GM18505 (cell line): ENCODE data around the gene NADK.
A peak's percentile ranks its signal among the peaks of the same experiment; 100 is the strongest.
"Not testable (repeated sequence)": the region's sequence is repeated elsewhere in the genome, so short reads cannot be mapped to it uniquely, and the experiment has no call there.

Experiments used
- ATAC-seq: cut with Tn5 transposase; IDR thresholded peaks from one replicate; pipeline ENCODE4 v1.9.1; 2021; ENCODE audit not compliant: unreplicated experiment
- POLR2A ChIP-seq: IDR thresholded peaks from 4 replicates; pipeline ENCODE4 v1.6.1; 2011; ENCODE audit warnings: borderline replicate concordance; ENCODE audit not compliant: insufficient read depth, insufficient read length; ENCODE audit errors: extremely low read depth

NADK gene

DNA sequence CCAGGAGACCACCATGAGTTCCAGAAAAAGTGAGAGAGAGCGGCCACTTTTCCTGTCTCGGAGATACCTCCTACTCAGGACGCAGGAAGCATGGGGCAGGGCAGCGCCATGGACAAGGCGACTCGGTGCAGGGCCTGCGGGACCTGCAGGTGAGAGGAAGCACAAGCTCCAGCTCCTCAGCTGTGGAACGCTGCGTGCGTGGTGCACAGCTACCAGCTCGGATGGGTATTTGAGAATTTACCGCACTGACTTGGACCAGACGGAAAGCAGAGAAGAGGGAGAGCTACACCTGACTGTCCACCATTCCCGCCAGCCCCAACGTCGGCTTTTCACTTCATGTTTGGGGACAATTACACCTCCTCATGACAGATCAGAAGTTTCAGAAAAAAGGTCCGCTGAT is 45.9 kb downstream of the NADK start:
- TF ChIP-seq POLR2A, result no peak
- no peak for ATAC-seq

DNA sequence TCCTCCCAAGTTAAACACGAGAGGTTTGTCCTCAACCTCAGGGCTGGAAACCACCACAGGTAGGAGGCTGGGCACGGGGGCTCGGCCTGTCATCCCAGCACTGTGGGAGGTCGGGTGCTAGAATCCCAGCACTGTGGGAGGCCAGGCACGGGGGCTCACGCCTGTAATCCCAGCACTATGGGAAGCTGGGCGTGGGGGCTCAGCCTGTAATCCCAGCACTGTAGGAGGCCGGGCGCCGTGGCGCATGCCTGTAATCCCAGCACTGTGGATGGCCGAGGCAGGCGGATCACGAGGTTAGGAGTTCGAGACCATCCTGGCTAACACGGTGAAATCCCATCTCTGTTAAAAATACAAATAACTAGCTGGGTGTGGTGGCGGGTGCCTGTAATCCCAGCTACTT is 47.4 kb downstream of the NADK start:
- ATAC-seq, result no peak
- no peak for TF ChIP-seq POLR2A

DNA sequence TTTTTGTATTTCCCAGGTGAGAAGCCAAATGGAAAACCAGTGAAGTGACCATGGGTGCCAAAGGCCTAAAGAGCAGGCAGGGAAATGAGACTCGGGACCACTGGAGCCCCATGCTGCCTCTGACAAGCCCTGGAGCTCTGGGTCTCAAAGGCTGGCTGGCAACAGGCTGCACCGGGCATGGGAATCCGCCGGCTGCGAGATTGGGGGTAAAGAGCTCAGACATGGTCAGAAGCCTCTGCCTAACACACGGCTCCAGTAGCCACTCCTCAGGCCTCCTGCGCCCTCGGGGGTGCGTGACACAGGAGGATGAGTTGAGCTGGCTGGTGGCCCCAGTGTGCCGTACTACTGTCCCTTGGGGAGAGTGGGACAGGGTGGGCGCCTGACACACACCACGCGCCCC is 48.0 kb downstream of the NADK start:
- not testable (repeated sequence) for ATAC-seq

DNA sequence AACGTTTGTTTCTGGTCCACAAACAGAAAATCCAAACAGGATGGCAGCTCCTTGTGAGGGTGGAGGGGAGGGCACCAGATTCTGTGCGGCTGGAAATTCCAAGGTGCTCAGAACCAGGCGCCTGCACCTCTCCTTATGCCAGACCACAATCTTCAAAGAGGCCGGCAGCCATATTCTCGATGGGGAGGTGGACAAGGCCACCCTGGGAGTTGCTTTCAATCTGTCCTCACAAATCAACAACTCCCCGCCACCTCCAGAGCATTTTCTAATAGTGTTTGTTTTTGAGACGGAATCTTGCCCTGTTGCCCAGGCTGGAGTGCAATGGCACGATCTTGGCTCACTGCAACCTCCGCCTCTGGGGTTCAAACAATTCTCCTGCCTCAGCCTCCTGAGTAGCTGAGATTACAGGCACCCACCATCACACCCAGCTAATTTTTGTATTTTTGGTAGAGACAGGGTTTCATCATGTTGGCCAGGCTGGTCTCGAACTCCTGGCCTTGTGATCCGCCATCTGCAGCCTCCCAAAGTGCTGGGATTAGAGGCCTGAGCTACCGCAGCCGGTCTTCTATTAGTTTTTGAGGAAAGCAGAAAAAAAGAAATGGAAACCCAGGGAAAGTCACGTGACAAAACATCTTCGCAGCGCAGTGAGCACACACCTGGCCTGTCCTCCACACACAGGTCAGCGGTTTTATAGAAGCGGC is 49.0 kb downstream of the NADK start:
- ATAC-seq, result not testable (repeated sequence)

DNA sequence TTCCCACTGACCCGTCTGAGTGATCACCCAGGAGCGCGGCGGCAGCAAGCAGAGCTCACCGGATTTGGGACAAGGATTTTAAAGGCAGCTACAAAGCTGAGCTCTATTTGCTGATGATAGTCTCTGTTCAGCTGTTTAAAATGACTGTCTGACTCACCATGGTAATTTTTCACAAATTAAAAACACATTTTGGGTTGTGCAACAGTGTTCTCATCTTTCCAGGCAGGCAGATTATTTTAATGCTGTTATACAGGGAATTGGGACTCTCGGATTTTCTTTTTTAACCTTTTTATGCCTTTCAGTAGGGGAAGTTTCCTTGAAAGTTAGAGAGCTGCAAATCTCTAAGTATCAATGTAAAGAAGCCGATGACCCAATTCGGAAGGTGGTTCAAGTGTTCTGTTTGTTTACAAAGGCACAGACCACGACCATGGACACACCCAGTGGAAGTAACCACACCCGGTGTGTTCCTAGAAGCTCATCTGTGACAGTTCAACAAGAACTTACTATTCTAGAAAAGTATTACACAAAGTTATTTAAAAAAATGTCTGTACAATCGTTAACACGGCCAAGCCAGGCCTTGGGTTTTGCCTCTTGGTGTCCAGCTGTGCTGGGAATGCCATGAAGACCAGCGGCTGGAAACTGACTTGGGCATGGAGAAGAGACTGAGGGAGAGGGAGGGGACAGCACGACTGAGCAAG is 49.8 kb downstream of the NADK start:
- not testable (repeated sequence) for ATAC-seq

DNA sequence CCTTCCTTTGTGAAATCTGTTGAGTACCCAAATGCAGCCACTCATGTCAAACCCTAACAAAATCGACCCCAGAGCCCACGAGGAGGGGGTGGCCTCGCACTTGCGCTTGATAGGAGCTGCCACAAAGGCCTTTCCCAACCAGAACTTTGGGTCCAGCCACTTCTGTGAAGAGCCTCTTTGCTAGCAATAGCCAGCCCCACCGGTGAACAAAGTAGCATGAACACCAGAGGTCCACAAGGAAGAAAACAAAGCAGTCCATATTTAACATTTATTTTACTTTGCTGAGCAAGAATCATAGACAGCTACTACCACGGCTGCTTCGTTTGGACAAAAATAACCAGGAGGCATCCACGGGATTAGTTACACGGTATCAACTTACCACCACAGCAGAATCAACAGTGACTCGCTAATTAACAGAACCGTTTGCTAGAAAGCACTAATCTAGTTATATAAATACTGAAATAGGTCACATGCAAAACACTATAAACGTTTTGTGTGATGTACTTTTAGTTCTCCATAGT is 51.1 kb downstream of the NADK start:
- ATAC-seq, result not testable (repeated sequence)

DNA sequence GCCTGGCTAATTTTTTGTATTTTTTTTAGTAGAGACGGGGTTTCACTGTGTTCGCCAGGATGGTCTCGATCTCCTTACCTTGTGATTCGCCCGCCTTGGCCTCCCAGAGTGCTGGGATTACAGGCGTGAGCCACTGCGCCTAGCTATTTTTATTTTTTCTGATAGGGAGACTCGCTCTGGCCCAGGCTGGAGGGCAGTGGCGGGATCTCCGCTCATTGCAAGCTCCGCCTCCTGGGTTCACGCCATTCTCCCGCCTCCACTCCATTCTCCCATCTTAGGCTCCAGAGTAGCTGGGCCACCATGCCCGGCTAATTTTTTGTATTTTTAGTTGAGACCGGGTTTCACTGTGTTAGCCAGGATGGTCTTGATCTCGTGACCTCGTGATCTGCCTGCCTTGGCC is 52.2 kb downstream of the NADK start:
- not testable (repeated sequence) for ATAC-seq

DNA sequence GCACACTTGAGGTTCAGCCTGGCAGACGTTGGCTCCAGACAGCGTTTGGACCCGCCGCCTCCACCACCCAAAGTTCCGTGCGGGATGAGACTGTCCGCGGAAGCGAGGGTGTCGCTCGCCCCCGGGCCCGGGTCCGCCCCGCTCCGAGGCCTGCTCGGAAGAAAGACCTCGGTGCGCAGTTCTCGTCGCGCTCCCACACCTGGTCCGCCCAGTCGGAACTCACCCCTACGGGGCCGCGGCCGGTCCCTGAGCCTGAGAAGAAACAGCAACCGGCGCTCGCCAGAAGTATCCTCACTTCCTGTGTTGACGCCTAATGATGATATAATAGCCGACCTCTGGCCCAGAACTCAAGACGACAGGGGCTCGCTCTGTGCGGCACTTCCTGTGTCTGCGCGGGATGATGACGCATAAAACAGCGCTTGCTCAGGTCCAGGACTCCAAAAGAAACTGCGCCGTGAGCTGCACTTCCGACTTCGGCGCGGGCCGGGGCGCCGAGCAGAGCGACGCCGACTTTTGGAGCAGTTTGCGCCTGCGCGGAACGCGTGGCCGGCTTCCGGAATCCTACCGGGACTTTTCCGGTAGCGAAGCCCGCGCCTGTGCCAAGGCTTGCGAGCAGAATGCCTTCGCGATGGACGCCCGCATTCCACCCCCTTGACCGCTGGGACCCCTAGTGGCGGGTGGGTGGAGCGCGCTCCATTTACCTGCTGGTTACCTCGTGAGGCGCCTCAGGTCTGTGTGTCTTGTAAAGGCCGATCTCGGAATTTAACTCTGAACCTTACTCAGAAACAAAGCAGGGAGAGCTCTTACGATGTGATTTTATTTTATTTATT is 54.0 kb downstream of the NADK start, which contains the start of gene CDK11A:
Gene CDK11A (minus strand): TSS at position 323 of the 830 bp plus-strand sequence. CDS start 1,539 bp downstream, outside the sequence.
- ATAC-seq, result peak; percentile 87

DNA sequence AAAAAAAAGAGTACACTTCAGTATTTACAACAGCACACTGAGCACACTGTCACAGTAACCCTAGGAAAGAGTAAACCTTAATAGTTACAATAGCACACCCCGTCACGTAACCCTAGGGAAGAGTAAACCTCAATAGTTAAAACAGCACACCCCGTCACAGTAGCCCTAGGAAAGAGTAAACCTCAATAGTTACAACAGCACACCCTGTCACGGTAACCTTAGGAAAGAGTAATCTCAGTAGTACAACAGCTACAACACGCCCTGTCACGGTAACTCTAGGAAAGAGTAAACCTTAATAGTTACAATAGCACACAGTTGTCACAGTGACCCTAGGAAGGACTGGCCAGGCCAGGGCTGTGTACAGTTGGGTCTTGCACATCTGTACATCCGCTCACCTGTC is 57.1 kb downstream of the NADK start:
- TF ChIP-seq POLR2A, result no peak
- ATAC-seq, result no peak

DNA sequence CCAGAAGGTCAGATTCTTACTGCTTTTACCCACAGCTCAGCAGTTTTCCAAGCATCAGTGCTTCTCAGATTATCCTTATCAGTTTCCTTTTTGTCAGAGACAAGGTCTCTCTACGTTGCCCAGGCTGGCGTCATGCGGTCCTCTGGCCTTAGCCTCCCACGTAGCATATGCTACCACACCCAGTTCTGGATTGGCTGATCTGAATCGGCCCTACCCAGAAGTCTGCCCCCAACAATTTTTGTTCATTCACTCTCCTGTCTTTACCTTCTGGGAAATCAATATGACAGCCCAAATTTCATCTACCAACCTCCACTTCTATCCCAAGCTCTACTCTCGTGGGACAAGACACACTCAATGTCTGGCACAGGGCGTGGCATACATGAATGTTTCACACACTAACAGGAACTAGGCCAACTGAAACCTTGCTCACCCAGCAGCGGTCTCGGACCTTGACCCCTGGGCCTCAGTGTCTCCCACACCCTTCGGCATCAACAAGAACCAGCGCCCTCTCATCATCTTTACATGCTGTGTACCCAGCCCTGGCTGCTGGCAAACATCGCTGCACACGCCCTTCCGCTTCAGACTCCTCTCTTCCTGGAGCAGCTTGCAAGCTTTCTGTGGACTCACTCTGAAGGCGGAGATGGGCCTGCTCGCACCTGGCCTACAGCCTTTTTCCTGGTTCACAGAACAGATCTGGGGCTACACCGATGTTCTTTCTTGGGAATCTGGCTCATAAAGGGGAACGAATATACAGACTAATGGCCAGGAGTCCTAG is 63.0 kb downstream of the NADK start:
- ATAC-seq, result not testable (repeated sequence)

DNA sequence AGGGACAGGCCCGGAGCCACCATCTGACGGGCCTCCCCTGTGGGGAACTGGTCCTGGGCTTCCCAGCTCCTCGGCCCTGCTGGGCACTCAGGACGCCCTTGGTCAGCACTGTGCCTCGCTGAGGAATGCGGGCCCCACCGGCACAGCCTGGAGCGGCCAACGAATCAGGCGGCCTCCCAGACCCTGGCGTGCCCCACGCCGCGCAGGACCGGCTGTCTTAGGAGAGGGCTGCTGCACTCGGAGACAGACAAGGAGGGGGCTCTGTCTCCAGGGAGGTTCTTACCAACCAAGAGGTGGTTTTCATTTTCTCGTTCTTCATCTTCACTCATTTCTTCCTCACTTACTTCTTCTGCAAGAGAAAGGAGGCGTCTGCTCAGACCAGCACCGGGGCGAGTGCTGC is 70.4 kb downstream of the NADK start:
- ATAC-seq, result not testable (repeated sequence)

DNA sequence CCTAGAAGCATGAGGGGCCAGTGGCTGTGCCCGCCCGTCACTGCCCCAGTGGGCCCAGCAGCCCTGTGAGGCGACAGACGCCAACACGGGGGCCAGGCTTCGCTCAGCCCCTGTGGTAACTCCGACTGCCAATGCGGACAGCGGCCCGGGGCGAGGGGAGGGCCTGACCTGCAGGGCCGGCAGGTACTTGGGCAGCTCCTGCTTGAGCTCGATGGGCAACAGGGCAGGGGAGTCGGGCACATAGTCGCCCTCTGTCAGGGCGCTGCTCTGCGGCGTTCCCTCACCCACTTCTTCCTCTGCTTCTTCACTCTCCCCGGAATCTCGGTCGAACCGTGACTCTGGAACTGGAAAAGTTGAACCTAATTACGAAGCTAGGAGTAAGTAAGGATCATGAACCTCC is 71.0 kb downstream of the NADK start:
- not testable (repeated sequence) for ATAC-seq

DNA sequence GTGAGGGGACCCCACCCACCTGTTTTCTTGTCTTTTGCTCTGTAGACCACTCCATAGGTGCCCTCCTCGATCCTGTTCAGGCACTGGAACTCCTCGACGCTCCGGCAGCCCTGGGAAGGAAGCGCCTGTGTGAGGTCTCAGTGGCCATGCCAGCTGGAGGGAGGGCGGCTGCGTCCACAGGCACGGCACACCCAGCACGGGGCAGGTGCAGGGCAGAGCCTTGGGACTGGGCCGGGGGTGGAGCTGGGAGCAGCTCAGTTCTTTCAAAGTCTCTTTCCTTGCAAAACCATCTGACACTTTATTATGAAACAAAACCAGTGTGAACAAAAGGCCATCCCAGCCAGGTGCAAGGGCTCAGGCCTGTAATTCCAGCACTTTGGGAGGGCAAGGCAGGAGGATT is 72.6 kb downstream of the NADK start:
- ATAC-seq, result not testable (repeated sequence)

DNA sequence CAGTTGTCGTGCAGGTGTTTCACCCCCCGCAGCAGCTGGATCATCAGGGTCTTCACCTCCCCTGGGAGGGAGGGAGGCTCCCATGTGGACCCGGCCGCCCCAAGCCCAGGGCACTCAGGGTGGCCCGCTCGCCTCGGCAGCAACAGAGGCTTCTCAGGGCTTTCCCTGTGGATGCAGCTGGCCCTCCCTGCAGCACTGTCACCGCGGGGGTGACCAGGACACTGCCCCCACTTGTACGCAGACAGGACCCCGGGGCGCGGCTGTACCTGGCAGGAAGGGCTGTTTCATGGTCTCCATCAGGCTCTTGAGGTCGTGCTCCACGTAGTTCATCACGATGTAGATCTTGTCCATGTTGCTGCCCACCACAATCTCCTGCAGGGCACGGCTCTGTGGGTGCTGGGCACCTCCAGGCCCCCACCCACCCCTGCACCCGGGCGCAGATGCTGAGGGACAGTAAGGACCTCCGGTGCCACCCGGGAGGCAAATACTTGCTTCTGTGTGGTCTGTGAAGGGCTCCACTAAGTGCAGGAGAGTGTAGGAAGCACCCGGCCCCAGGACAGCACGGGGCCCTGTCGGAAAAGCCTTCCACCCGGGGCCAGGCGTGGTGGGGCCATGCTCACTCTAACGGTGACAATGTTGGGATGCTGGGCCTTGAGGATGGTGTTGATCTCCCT is 73.8 kb downstream of the NADK start:
- not testable (repeated sequence) for ATAC-seq
